HCT116 (cell line): ENCODE results near the gene SEMA6D. TPM values are rescaled to one million over a fixed set of nuclear protein-coding genes. Genes with fewer than 3 reads are reported as not detected.

Experiments used
- ATAC-seq: fragments of 200-7000 bp; cut with Tn5 transposase; 2 replicates; pipeline ENCODE4 v1.9.1; 2020; ENCODE audit warnings: mild to moderate bottlenecking, moderate library complexity
- BruUV-seq: library from RNA; stranded (reverse); fragments of 400-500 nt; replicated peaks from 2 replicates; lab custom pipeline; 2021; lab: Mats Ljungman, UMichigan
- CTCF ChIA-PET: fragments of 300-600 bp; sonication (Branson Sonifier 250); formaldehyde crosslinking; loops from one replicate; lab custom pipeline; 2021; ENCODE audit warnings: antibody characterized with exemption; lab: Charles Lee
- POLR2A ChIA-PET: fragments of 300-600, 350-600 bp; sonication (Branson Sonifier 250); formaldehyde crosslinking; loops from one replicate; lab custom pipeline; 2021; ENCODE audit warnings: antibody characterized with exemption; lab: Charles Lee
- RAD21 ChIA-PET, 2 experiments: fragments of 300-600 bp; sonication (Branson Sonifier 250); formaldehyde crosslinking; loops; one replicate each; lab custom pipeline; 2023; ENCODE audit warnings: low total read pairs in 2 of 2; ENCODE audit not compliant: uncharacterized antibody in 2 of 2, unreplicated experiment in 2 of 2, low non-redundant PET in 1 of 2; lab: Charles Lee
- DNase-seq: peaks from one replicate; pipeline ENCODE4 v3.0.0-alpha.2; 2010; ENCODE audit warnings: low read depth, low spot score
- H2AFZ ChIP-seq: fragments of 200-600 bp; shearing (Covaris generic), sonication (generic); 2 replicates; pipeline ENCODE4 v1.6.1; 2017; ENCODE audit warnings: low read depth, mixed run types, mixed read lengths, antibody characterized with exemption, low read length; ENCODE audit not compliant: poor library complexity, severe bottlenecking
- H3K27ac ChIP-seq: 2 replicates; pipeline ENCODE4 v1.5.1; 2012; ENCODE audit warnings: low read depth, low read length
- H3K27me3 ChIP-seq: fragments of 200-600 bp; sonication (generic); 2 replicates; pipeline ENCODE4 v1.6.1; 2016; ENCODE audit warnings: mixed run types, low read length, mixed read lengths; ENCODE audit not compliant: insufficient read depth
- H3K36me3 ChIP-seq, 2 experiments: fragments of 200-500 bp in 1 of 2; fragments of 200-600 bp in 1 of 2; sonication (Bioruptor generic) in 1 of 2; sonication (generic) in 1 of 2; 2 replicates each; pipeline versions ENCODE4 v1.5.1 to v1.6.1; 2014 to 2016; ENCODE audit warnings: low read length in 2 of 2, inconsistent platforms in 1 of 2, mixed read lengths in 1 of 2, mixed run types in 1 of 2; ENCODE audit not compliant: insufficient read depth in 2 of 2, control insufficient read depth in 1 of 2
- H3K4me1 ChIP-seq, 2 experiments: fragments of 200-600 bp in 1 of 2; sonication (generic) in 1 of 2; 2 replicates each; pipeline versions ENCODE4 v1.5.1 to v1.6.1; 2012 to 2017; ENCODE audit warnings: low read length in 2 of 2, inconsistent platforms in 1 of 2, mild to moderate bottlenecking in 1 of 2, mixed read lengths in 1 of 2, mixed run types in 1 of 2, moderate library complexity in 1 of 2; ENCODE audit not compliant: insufficient read depth in 2 of 2, control insufficient read depth in 1 of 2
- H3K4me2 ChIP-seq: fragments of 200-600 bp; sonication (generic); 2 replicates; pipeline ENCODE4 v1.6.1; 2017; ENCODE audit warnings: mixed run types, low read length, mixed read lengths
- H3K4me3 ChIP-seq, 2 experiments: fragments of 200-600 bp in 1 of 2; sonication (generic) in 1 of 2; replicated peaks in 1 of 2; 2 replicates each; pipeline ENCODE4 v1.5.1; 2011 to 2016; ENCODE audit warnings: low read length in 2 of 2, control low read depth in 1 of 2, low read depth in 1 of 2, mild to moderate bottlenecking in 1 of 2, mixed read lengths in 1 of 2, mixed run types in 1 of 2
- H3K79me2 ChIP-seq: fragments of 200-600 bp; sonication (generic); 2 replicates; pipeline ENCODE4 v1.6.1; 2017; ENCODE audit warnings: mild to moderate bottlenecking, mixed run types, low read length, moderate library complexity, mixed read lengths; ENCODE audit not compliant: insufficient read depth
- H3K9ac ChIP-seq: fragments of 200-600 bp; sonication (generic); 2 replicates; pipeline ENCODE4 v1.6.1; 2016; ENCODE audit warnings: low read length, mixed read lengths
- H3K9me2 ChIP-seq: fragments of 200-600 bp; sonication (generic), shearing (Covaris generic); 2 replicates; pipeline ENCODE4 v1.6.1; 2017; ENCODE audit warnings: mixed run types, mild to moderate bottlenecking, moderate library complexity; ENCODE audit not compliant: insufficient read depth
- H3K9me3 ChIP-seq, 2 experiments: fragments of 200-500 bp in 1 of 2; fragments of 200-600 bp in 1 of 2; sonication (Bioruptor generic) in 1 of 2; sonication (generic) in 1 of 2; 2 replicates each; pipeline ENCODE4 v1.6.1; 2014 to 2017; ENCODE audit warnings: low read length in 2 of 2, mixed read lengths in 2 of 2, inconsistent platforms in 1 of 2, low read depth in 1 of 2, mild to moderate bottlenecking in 1 of 2, mixed run types in 1 of 2, moderate library complexity in 1 of 2; ENCODE audit not compliant: control insufficient read depth in 1 of 2, insufficient read depth in 1 of 2
- H4K20me1 ChIP-seq: fragments of 200-600 bp; sonication (generic), shearing (Covaris generic); 2 replicates; pipeline ENCODE4 v1.6.1; 2017; ENCODE audit warnings: mixed run types, mild to moderate bottlenecking, moderate library complexity; ENCODE audit not compliant: insufficient read depth
- CBX3 ChIP-seq: IDR thresholded peaks from 2 replicates; pipeline ENCODE4 v1.6.1; 2012; ENCODE audit warnings: low read depth
- CEBPB ChIP-seq: IDR thresholded peaks from 2 replicates; pipeline ENCODE4 v1.6.1; 2012; ENCODE audit warnings: low read depth
- ELF1 ChIP-seq: IDR thresholded peaks from 2 replicates; pipeline ENCODE4 v1.6.1; 2012; ENCODE audit warnings: low read depth, borderline replicate concordance
- EZH2phosphoT487 ChIP-seq: fragments of 200-600 bp; IDR thresholded peaks from 2 replicates; pipeline ENCODE4 v1.6.1; 2018; ENCODE audit warnings: antibody characterized with exemption, borderline replicate concordance
- FOSL1 ChIP-seq: IDR thresholded peaks from 2 replicates; pipeline ENCODE4 v1.6.1; 2012; ENCODE audit warnings: low read depth
- SIN3A ChIP-seq: IDR thresholded peaks from 2 replicates; pipeline ENCODE4 v1.6.1; 2012; ENCODE audit warnings: low read depth
- YY1 ChIP-seq: IDR thresholded peaks from 2 replicates; pipeline ENCODE4 v1.6.1; 2011; ENCODE audit warnings: low read length, low read depth, moderate library complexity, mild to moderate bottlenecking; ENCODE audit not compliant: insufficient replicate concordance; ENCODE audit errors: extremely low read depth
- ZFX ChIP-seq: fragments of 450-650 bp; IDR thresholded peaks from 2 replicates; pipeline ENCODE4 v1.6.1; 2017
- ZNF274 ChIP-seq: fragments of 200-500 bp; sonication (Bioruptor generic); IDR thresholded peaks from 2 replicates; pipeline ENCODE4 v1.6.1; 2014; ENCODE audit warnings: mild to moderate bottlenecking, low read depth, low read length, inconsistent platforms
- intact Hi-C: fragments of 100-400 bp; cut with micrococcal nuclease; formaldehyde crosslinking; loops from 2 replicates; pipeline ENCODE4 v1.10.0; 2022
- total RNA-seq: library from RNA; stranded (reverse); gene quantifications from one replicate; pipeline ENCODE4 v1.2.1, GENCODE V29; 2021; ENCODE audit not compliant: unreplicated experiment
- TF ChIP-seq, protein P1 (sequence below): IDR thresholded peaks from 2 replicates; pipeline ENCODE4 v1.6.1; 2012
- TF ChIP-seq, protein P2 (sequence below), 3 experiments: fragments of 200-600 bp in 1 of 3; sonication (generic) in 1 of 3; IDR thresholded peaks in 2 of 3; conservative IDR thresholded peaks in 1 of 3; 2 replicates each; pipeline ENCODE4 v1.5.1; 2012 to 2017; ENCODE audit warnings: low read depth in 2 of 3, low read length in 2 of 3, antibody characterized with exemption in 1 of 3, borderline replicate concordance in 1 of 3, control low read depth in 1 of 3, mild to moderate bottlenecking in 1 of 3, mixed read lengths in 1 of 3, mixed run types in 1 of 3, moderate library complexity in 1 of 3; ENCODE audit not compliant: insufficient read depth in 1 of 3
- TF ChIP-seq, protein P3 (sequence below): IDR thresholded peaks from 2 replicates; pipeline ENCODE4 v1.6.1; 2011; ENCODE audit warnings: mild to moderate bottlenecking, low read length, moderate library complexity; ENCODE audit not compliant: insufficient replicate concordance; ENCODE audit errors: extremely low read depth
- TF ChIP-seq, protein P4 (sequence below): IDR thresholded peaks from 2 replicates; pipeline ENCODE4 v1.6.1; 2012

SEMA6D gene
- total RNA-seq, 1 experiment from 2014 or later = 0.02 TPM

DNA sequence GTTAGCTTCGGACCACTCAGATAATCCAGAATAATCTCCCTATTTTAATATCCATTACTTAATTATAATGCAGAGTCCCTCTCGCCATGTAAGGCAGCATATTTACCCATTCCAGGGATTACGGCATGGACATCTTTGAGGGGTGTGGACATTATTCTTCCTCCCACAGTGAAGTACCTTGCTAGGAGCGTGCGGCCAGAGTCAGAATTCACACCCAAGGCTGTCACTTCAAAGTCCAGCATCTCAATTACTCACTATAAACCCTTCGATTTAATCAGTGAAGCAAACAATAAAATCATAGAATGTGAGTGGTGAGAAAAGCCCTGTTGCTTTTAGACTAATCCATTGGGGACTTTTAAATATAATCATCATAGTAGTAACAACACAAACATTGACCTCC, 11.6 kb downstream of the SEMA6D start:
- Histone ChIP-seq H3K27ac (no peak overlapping the region), H3K4me2 (no peak overlapping the region), H3K9me2 (no peaks in the 10 kb centered on the region), H3K27me3 (no peaks in the 10 kb centered on the region), H3K79me2 (no peaks in the 10 kb centered on the region), H3K9ac (no peak overlapping the region), H3K4me1 (no peaks in the 10 kb centered on the region), H4K20me1 (no peaks in the 10 kb centered on the region), H3K9me3 (peaks cover 0 to 17% of the 10 kb centered on the region in 2 experiments; a peak in 2 of 4 replicates), H2AFZ (no peak overlapping the region), H3K36me3 (no peaks in the 10 kb centered on the region), H3K4me3 (no peak overlapping the region)
- BruUV-seq = no TSS peak
- DNase-seq (no peak), ATAC-seq (no peak)
- intact Hi-C loops = no loop called here
- TF ChIP-seq, protein P1, sequence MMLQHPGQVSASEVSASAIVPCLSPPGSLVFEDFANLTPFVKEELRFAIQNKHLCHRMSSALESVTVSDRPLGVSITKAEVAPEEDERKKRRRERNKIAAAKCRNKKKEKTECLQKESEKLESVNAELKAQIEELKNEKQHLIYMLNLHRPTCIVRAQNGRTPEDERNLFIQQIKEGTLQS = no peak
- TF ChIP-seq ZFX (no peak), SIN3A (no peak), ELF1 (no peak), CBX3 (no peak), ZNF274 (no peak)
- TF ChIP-seq, protein P2, sequence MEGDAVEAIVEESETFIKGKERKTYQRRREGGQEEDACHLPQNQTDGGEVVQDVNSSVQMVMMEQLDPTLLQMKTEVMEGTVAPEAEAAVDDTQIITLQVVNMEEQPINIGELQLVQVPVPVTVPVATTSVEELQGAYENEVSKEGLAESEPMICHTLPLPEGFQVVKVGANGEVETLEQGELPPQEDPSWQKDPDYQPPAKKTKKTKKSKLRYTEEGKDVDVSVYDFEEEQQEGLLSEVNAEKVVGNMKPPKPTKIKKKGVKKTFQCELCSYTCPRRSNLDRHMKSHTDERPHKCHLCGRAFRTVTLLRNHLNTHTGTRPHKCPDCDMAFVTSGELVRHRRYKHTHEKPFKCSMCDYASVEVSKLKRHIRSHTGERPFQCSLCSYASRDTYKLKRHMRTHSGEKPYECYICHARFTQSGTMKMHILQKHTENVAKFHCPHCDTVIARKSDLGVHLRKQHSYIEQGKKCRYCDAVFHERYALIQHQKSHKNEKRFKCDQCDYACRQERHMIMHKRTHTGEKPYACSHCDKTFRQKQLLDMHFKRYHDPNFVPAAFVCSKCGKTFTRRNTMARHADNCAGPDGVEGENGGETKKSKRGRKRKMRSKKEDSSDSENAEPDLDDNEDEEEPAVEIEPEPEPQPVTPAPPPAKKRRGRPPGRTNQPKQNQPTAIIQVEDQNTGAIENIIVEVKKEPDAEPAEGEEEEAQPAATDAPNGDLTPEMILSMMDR (IDR thresholded peaks at IDR 0.05 in 2 of 3, conservative IDR thresholded peaks at IDR 0.05 in 1 of 3; ENCODE audit: borderline replicate concordance in 1 of 3, insufficient read depth in 1 of 3, low read depth in 2 of 3, low read length in 2 of 3) = no peak
- CTCF ChIA-PET = no interaction called here
- RAD21 ChIA-PET = no interaction called here
- POLR2A ChIA-PET = no interaction called here

DNA sequence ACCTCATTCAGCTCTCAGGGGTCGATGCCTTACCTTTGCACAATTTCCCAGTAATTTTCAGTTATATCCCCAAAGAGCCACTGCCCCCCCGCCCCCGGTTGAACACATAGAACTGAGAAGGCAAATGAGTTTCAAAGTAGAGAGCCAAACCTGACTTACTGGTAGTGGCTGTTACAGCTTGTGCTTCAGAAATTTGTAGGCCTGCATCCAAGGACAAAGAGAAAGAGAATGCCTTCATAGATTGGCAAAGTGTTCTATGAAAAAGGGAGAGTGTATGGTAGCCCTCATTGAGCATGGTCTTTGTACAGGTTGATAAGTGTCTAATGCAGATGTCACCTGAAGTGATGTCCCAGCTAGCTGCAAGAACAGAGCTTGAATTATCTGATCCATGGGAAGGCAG, 13.9 kb downstream of the SEMA6D start:
- H4K20me1 ChIP-seq = no peaks in the 10 kb centered on the region
- H3K9ac ChIP-seq = no peak overlapping the region
- no peaks in the 10 kb centered on the region for H3K9me2 ChIP-seq
- no peak for ATAC-seq
- CTCF ChIA-PET = no interaction called here
- intact Hi-C loops = no loop called here
- no peak overlapping the region for H3K4me2 ChIP-seq
- POLR2A ChIA-PET = no interaction called here
- H3K4me1 ChIP-seq = no peaks in the 10 kb centered on the region
- no peaks in the 10 kb centered on the region for H3K27me3 ChIP-seq
- no peak overlapping the region for H2AFZ ChIP-seq
- RAD21 ChIA-PET = no interaction called here
- no peak for DNase-seq
- peaks cover 4 to 21% of the 10 kb centered on the region in 2 experiments; a peak in 2 of 4 replicates for H3K9me3 ChIP-seq
- no peaks in the 10 kb centered on the region for H3K36me3 ChIP-seq
- no peak overlapping the region for H3K27ac ChIP-seq
- no TSS peak for BruUV-seq
- H3K4me3 ChIP-seq = no peak overlapping the region
- no peaks in the 10 kb centered on the region for H3K79me2 ChIP-seq
- TF ChIP-seq YY1 = no peak
- TF ChIP-seq SIN3A = no peak
- no peak for TF ChIP-seq CEBPB
- TF ChIP-seq, protein P3, sequence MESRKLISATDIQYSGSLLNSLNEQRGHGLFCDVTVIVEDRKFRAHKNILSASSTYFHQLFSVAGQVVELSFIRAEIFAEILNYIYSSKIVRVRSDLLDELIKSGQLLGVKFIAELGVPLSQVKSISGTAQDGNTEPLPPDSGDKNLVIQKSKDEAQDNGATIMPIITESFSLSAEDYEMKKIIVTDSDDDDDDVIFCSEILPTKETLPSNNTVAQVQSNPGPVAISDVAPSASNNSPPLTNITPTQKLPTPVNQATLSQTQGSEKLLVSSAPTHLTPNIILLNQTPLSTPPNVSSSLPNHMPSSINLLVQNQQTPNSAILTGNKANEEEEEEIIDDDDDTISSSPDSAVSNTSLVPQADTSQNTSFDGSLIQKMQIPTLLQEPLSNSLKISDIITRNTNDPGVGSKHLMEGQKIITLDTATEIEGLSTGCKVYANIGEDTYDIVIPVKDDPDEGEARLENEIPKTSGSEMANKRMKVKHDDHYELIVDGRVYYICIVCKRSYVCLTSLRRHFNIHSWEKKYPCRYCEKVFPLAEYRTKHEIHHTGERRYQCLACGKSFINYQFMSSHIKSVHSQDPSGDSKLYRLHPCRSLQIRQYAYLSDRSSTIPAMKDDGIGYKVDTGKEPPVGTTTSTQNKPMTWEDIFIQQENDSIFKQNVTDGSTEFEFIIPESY = no peak
- no peak for TF ChIP-seq ZFX
- TF ChIP-seq, protein P2 (IDR thresholded peaks at IDR 0.05 in 2 of 3, conservative IDR thresholded peaks at IDR 0.05 in 1 of 3; ENCODE audit: borderline replicate concordance in 1 of 3, insufficient read depth in 1 of 3, low read depth in 2 of 3, low read length in 2 of 3) = no peak
- no peak for TF ChIP-seq ELF1
- no peak for TF ChIP-seq EZH2phosphoT487
- no peak for TF ChIP-seq FOSL1
- no peak for TF ChIP-seq ZNF274
- TF ChIP-seq, protein P4, sequence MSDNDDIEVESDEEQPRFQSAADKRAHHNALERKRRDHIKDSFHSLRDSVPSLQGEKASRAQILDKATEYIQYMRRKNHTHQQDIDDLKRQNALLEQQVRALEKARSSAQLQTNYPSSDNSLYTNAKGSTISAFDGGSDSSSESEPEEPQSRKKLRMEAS = no peak
